Right cardiac atrium (tissue), 5 donors: ENCODE measurements around the gene STK25. TPM values are rescaled to one million over a fixed set of nuclear protein-coding genes. Genes with fewer than 3 reads are reported as not detected.
"Not testable (repeated sequence)": the region's sequence is repeated elsewhere in the genome, so short reads cannot be mapped to it uniquely, and the experiment has no call there.

ENCODE experiments used
- ATAC-seq, 2 donors: fragments of 200-7000 bp; cut with Tn5 transposase; one replicate each; pipeline versions ENCODE4 v1.8.0 to v1.9.1; 2020; ENCODE audit warnings: moderate library complexity in 2 of 2, mild to moderate bottlenecking in 1 of 2
- DNase-seq, 3 donors: peaks; one replicate each; pipeline ENCODE4 v3.0.0-alpha.2; 2020
- H3K27ac ChIP-seq: one replicate; pipeline ENCODE4 v1.5.1; 2013; ENCODE audit warnings: mild to moderate bottlenecking, low read length, control low read depth, moderate library complexity
- H3K27me3 ChIP-seq: one replicate; pipeline ENCODE4 v1.6.1; 2013; ENCODE audit not compliant: control insufficient read depth, insufficient read depth
- H3K4me1 ChIP-seq: one replicate; pipeline ENCODE4 v1.6.1; 2013; ENCODE audit warnings: low read length; ENCODE audit not compliant: control insufficient read depth, insufficient read depth
- H3K4me3 ChIP-seq: one replicate; pipeline ENCODE4 v1.5.1; 2013; ENCODE audit warnings: low read length, control low read depth
- H3K9me3 ChIP-seq: one replicate; pipeline ENCODE4 v1.6.1; 2013; ENCODE audit warnings: low read length; ENCODE audit not compliant: control insufficient read depth
- WGBS: extraction: QIAGEN DNeasy Blood & Tissue Kit; methylation state at CpG from one replicate; pipeline ENCODE4 v1.1.7; 2013; 5-methylcytosine and 5-hydroxymethylcytosine counted together
- intact Hi-C, 4 donors: fragments of 100-400 bp; cut with DNase I; formaldehyde crosslinking; loops; one replicate each; pipeline versions ENCODE4 v1.11.0 to v1.14.0; 2022 to 2023
- microRNA-seq, 2 donors: library from miRNA; unstranded; fragments of <30 nt; microRNA quantifications; one replicate each; pipeline ENCODE4 v1.2.0, GENCODE V29; 2020 to 2021
- polyA plus RNA-seq: library from polyadenylated mRNA; stranded (reverse); fragments of 200-250 nt; gene quantifications from one replicate; pipeline ENCODE4 v1.2.3, GENCODE V29; 2013
- total RNA-seq, 4 donors: library from RNA; stranded (reverse); fragmentation: NEBNext Ultra II Directional; extraction: Animal tissue kit (Norgen Biotek cat#: 25700); gene quantifications; one replicate each; pipeline ENCODE4 v1.2.1, GENCODE V29; 2021
- donor health status: healthy with polysubstance abuse.
- donor health status: DM: no; HTN: yes; CAD: no.
- donor health status: DM: no; HTN: no; CAD: no.
- donor health status: DM: no; HTN: yes; CAD: no; lungs with severe emphysema.
- donor health status: DM: yes; HTN: yes; CAD: no.

Gene STK25
- total and polyA plus RNA-seq, 5 donors: 84.7 to 116 (median 96.8) TPM

DNA sequence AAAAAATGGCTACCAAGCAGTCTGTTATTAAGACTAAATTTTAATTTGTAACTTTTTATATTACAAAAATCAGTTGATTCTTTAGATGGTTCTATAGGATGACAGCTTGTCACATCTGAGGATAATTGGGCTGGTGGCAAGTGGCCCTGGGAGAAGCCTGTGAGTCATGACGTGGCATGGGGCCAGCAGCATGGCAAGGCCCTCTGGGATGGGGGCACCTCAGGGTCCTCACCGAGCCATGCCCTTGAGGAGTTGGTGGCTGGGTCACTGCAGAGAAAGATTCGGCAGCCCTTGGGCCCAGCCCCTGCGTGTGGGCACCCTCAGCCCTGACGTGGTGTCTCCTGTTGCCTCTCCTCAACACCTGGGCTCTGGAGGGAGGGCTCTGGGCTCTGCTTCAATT is 49.7 kb downstream of the STK25 start:
- no peak overlapping the region for H3K4me3 ChIP-seq
- DNase-seq (peak in 1 of 3 donors; percentile 47), ATAC-seq (no peak)
- WGBS: 88% methylated on average over 5 of the region's 5 CpGs
- H3K27me3 ChIP-seq: no peaks in the 10 kb centered on the region
- intact Hi-C loops: no loop called here
- H3K27ac ChIP-seq: no peak overlapping the region
- no peaks in the 10 kb centered on the region for H3K4me1 ChIP-seq
- H3K9me3 ChIP-seq: no peaks in the 10 kb centered on the region

- no peak overlapping the region for H3K4me3 ChIP-seq
- no peak overlapping the region for H3K27ac ChIP-seq
- ATAC-seq: no peak
- no peaks in the 10 kb centered on the region for H3K4me1 ChIP-seq
- 85% methylated on average over 11 of the region's 11 CpGs for WGBS
- intact Hi-C loops: no loop called here
- no peaks in the 10 kb centered on the region for H3K9me3 ChIP-seq
- no peaks in the 10 kb centered on the region for H3K27me3 ChIP-seq
- DNase-seq: no peak
Measured at GRCh38 chr2:241456546-241456945, 51.8 kb downstream of the STK25 start.

DNA sequence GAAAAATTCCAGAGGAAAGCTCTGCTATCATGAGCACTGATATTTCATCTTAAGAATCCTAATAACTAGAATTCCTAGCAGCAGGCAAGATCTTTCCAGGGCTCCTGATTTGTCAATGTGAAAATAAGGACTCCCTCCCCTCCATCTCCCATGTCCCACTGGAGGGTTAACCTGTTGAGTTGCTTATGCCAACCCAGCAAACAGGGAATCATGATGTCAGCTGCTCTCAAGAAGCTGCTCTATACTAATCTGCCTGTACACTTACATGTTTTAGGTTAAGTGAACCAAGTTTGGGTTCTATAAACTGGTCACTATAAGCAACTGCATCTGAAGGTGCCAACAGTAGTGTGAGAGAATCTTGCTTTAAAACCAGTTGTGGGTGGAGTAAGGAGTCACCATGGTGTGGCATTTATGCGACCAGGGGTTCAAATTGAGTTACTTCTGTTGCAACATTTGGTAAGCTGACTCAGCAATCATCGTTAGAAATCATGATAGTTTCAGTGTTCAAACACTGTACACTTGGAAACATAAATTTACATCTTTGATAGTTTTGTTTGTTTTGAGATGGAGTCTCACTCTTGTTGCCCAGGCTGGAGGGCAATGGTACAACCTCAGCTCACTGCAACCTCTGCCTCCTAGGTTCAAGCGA is 53.4 kb downstream of the STK25 start:
- DNase-seq (no peak), ATAC-seq (no peak)
- no peaks in the 10 kb centered on the region for H3K9me3 ChIP-seq
- no peaks in the 10 kb centered on the region for H3K27me3 ChIP-seq
- WGBS: 83% methylated on average over 3 of the region's 3 CpGs
- intact Hi-C loops: no loop called here
- no peaks in the 10 kb centered on the region for H3K4me1 ChIP-seq
- H3K27ac ChIP-seq: no peak overlapping the region
- no peak overlapping the region for H3K4me3 ChIP-seq

DNA sequence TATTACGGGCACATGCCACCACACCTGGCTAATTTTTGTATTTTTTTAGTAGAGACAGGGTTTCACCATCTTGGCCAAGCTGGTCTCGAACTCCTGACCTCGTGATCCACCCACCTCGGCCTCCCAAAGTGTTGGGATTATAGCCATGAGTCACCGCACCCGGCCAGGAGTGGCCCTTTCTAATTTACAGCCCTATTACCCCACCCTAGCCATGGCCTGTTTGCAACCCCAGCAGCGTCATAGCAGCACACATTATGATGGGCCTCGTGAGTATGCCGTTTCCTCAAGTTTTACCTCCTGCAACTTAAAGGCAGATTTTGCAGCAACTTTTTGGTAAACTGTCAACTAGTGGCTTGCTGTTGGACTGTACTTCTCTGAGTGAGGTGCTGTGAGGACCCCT is 54.5 kb downstream of the STK25 start:
- not testable (repeated sequence) for H3K27me3 ChIP-seq, DNase-seq, ATAC-seq

DNA sequence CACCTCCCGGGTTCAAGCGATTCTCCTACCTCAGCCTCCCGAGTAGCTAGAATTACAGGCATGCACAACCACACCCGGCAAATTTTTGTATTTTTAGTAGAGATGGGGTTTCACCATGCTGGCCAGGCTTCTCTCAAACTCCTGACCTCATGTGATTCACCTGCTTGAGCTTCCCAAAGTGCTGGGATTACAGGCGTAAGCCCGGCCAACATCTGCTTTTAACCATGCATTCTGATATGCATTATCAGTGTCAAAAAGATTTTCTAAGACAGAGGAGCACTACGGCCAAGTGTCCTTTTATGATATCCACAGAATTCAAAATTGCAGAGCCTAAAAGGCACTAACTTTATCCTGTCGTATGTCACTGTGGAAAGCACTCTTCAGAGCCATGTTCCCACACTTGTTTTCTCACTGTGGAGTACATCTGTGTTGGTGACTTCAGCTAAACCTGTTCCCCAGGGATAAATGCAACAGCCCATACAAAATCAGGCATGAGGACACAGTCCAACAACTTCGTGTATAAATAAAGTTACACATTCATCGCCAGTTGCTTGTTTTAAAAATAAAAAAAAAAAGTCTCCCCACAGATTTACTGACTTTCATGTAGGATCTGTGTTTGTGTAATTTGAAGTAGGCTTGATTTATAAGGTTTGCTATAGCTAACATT is 56.4 kb downstream of the STK25 start:
- DNase-seq: no peak
- 55% methylated on average over 10 of the region's 10 CpGs for WGBS
- H3K27me3 ChIP-seq: no peaks in the 10 kb centered on the region

More for the DNA sequence above, 54.5 kb downstream of the STK25 start:
- H3K4me3 ChIP-seq, intact Hi-C loops, H3K4me1 ChIP-seq, H3K9me3 ChIP-seq, H3K27ac ChIP-seq: not testable (repeated sequence)
- WGBS: 93% methylated on average over 9 of the region's 9 CpGs

DNA sequence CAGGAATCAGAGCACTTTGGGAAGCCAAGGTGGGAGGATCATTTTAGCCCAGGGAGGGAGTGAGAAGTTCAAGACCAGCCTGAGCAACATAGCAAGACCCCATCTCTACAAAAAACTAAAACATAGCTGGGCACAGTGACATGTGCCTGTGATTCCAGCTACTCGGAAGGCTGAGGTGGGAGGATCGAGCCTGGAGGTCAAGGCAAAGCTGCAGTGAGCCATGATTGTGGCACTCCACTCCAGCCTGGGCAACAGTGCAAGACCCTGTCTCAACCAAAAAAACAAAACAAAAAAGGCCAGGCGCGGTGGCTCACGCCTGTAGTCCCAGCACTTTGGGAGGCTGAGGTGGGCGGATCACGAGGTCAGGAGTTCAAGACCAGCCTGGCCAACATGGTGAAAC is 58.3 kb downstream of the STK25 start:
- H3K27ac ChIP-seq, ATAC-seq, H3K9me3 ChIP-seq, H3K4me3 ChIP-seq, H3K4me1 ChIP-seq, DNase-seq, intact Hi-C loops, H3K27me3 ChIP-seq: not testable (repeated sequence)
- WGBS: 92% methylated on average over 7 of the region's 7 CpGs

More for the DNA sequence above, 56.4 kb downstream of the STK25 start:
- no peak overlapping the region for H3K27ac ChIP-seq
- ATAC-seq: no peak
- H3K4me1 ChIP-seq: no peaks in the 10 kb centered on the region
- no peak overlapping the region for H3K4me3 ChIP-seq
- no peaks in the 10 kb centered on the region for H3K9me3 ChIP-seq
- intact Hi-C loops: no loop called here

DNA sequence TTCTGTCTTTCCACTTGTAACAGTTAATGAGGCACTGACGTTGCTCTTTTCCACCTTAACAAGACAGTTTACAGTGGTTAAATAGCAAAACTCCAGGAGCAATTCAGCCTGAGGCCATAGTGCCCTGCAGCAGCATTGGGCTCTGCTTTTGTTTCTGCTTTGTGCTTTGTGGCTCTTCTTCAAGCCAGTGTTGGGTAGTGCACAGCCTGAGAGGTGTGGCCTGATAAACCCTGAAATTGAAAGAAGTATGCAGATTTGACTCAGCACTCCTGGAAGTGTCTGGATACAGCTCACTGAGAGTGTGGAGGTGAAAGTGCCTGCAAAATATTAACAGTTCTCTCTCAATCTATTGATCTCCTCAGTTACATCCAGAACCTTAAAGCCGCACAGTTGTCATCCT is 63.0 kb downstream of the STK25 start:
- Histone ChIP-seq H3K4me3 (no peak overlapping the region), H3K27ac (no peak overlapping the region), H3K4me1 (no peaks in the 10 kb centered on the region), H3K27me3 (no peaks in the 10 kb centered on the region), H3K9me3 (no peaks in the 10 kb centered on the region)
- no peak for ATAC-seq
- no peak for DNase-seq
- WGBS: 82% methylated on average over 2 of the region's 2 CpGs
- intact Hi-C loops: no loop called here

DNA sequence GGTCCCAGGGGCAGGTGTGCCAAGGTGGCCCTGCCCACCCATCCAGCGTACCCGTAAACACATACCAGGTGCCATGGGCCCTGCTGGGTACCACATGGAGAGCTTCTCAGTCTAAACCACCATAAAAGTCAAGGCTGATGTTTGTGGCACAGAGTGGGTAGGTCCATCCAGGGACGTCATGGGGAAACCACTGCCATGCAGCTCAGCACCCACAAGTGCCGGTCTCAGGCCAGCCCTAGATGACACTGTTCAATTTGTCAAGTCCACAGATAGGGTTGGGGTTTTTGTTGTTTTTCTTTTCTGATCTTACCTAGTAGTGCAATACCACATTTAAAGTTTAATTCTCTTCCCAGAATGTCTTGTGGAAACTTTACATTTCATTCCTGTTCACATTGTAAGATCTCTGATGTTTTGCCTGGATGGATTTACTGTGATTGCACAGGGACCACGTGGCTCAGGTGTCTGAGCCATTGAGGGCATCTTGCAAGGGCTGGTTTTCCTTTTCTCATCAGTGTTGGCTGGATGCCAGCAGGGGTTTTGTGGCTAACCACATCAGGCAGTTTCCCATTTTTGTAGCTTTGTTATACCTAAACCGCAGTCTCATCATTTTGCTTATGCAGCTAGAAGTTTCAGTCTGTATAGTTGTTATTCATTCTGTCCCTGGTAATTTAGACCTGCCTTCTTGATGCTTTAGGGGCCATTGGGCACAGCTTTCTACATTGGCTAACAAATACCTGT is 64.7 kb downstream of the STK25 start:
- Histone ChIP-seq H3K9me3 (no peaks in the 10 kb centered on the region), H3K4me3 (no peak overlapping the region), H3K27ac (no peak overlapping the region), H3K27me3 (no peaks in the 10 kb centered on the region), H3K4me1 (no peaks in the 10 kb centered on the region)
- intact Hi-C loops: no loop called here
- peak in 1 of 3 donors; percentile 77 for DNase-seq
- no peak for ATAC-seq
- 87% methylated on average over 6 of the region's 6 CpGs for WGBS

Small RNA genes within 50 kb of the gene (microRNA-seq; reads per million reads assigned to microRNA genes)
- gene MIR3133: 0 reads per million in 2 donors

Other genes starting within 250 kb of the STK25 start
- 100 to 1,000 TPM; 368 to 394 (median 376) TPM for gene HDLBP, start 192.9 kb downstream of the STK25 start, total RNA-seq
- gene HDLBP, start 192.9 kb downstream of the STK25 start, polyA plus RNA-seq: 265 TPM
- gene SEPTIN2, start 192.7 kb downstream of the STK25 start, total RNA-seq: 100 to 1,000 TPM; 232 to 335 (median 247) TPM
- 153 TPM for gene SEPTIN2, start 192.7 kb downstream of the STK25 start, polyA plus RNA-seq
- gene FARP2, start 152.3 kb downstream of the STK25 start, total RNA-seq: 10 to 100 TPM; 22.6 to 28.4 (median 24.5) TPM
- gene FARP2, start 152.3 kb downstream of the STK25 start, polyA plus RNA-seq: 6.1 TPM
- gene BOK, start 50.2 kb upstream of the STK25 start, total RNA-seq: 10 to 100 TPM in 1 of 4 donors, 1 to 10 TPM in 3; 2.8 to 15.0 (median 3.9) TPM
- gene BOK, start 50.2 kb upstream of the STK25 start, polyA plus RNA-seq: 3.5 TPM
- 100 to 1,000 TPM in 1 of 4 donors, 10 to 100 TPM in 3; 74.2 to 103 (median 90.3) TPM for gene THAP4, start 128.6 kb upstream of the STK25 start, total RNA-seq
- 126 TPM for gene THAP4, start 128.6 kb upstream of the STK25 start, polyA plus RNA-seq
- gene ATG4B, start 129.1 kb upstream of the STK25 start, total RNA-seq: 10 to 100 TPM; 46.5 to 53.8 (median 47.5) TPM
- 40.3 TPM for gene ATG4B, start 129.1 kb upstream of the STK25 start, polyA plus RNA-seq
- 10 to 100 TPM in 1 of 4 donors, 1 to 10 TPM in 3; 7.3 to 11.4 (median 9.1) TPM for gene DTYMK, start 178.2 kb upstream of the STK25 start, total RNA-seq
- gene DTYMK, start 178.2 kb upstream of the STK25 start, polyA plus RNA-seq: 10.9 TPM
- 10 to 100 TPM; 20.8 to 21.7 (median 21.0) TPM for gene ING5, start 193.5 kb upstream of the STK25 start, total RNA-seq
- gene ING5, start 193.5 kb upstream of the STK25 start, polyA plus RNA-seq: 25.6 TPM
- gene D2HGDH, start 226.0 kb upstream of the STK25 start, total RNA-seq: 10 to 100 TPM; 16.1 to 22.3 (median 18.3) TPM
- gene D2HGDH, start 226.0 kb upstream of the STK25 start, polyA plus RNA-seq: 16.0 TPM